ENCODE results near the gene HADHB. TPM values are rescaled to one million over a fixed set of nuclear protein-coding genes. Genes with fewer than 3 reads are reported as not detected.

Gene HADHB
- polyA plus RNA-seq, 4 donors, result 102 to 331 (median 189) TPM

GRCh38 chr2:26273501-26273900 is 28.8 kb downstream of the HADHB start:
- FAIRE-seq (no peak), DNase-seq (no peak)
- 57 to 69% (median 65%) methylated on average over 2 of the region's 2 CpGs for WGBS, 3 donors
- Histone ChIP-seq H3K36me3 (ENCODE audit: control insufficient read depth in 3 of 3, insufficient read depth in 2 of 3, low read depth in 1 of 3, low read length in 3 of 3) (peaks cover 0 to 20% (median 6%) of the 10 kb centered on the region in 3 donors), H3K4me3 (ENCODE audit: low read depth in 1 of 3, low read length in 3 of 3) (no peak overlapping the region), H3K4me1 (ENCODE audit: control insufficient read depth in 3 of 3, insufficient read depth in 2 of 3, low read depth in 1 of 3, low read length in 2 of 3) (peaks cover 4 to 9% (median 8%) of the 10 kb centered on the region in 3 donors), H3K27me3 (ENCODE audit: control insufficient read depth in 3 of 3, insufficient read depth in 3 of 3, low read length in 3 of 3) (no peaks in the 10 kb centered on the region), H3K27ac (ENCODE audit: low read depth in 1 of 3, low read length in 2 of 3) (no peak overlapping the region), H3K9me3 (ENCODE audit: control insufficient read depth in 2 of 2, insufficient read depth in 1 of 2, low read depth in 1 of 2, low read length in 1 of 2) (no peaks in the 10 kb centered on the region)

- DNase-seq, result peak; percentile 79 to 97
- FAIRE-seq, result no peak
- Histone ChIP-seq H3K27me3 (ENCODE audit: control insufficient read depth in 3 of 3, insufficient read depth in 3 of 3, low read length in 3 of 3) (no peaks in the 10 kb centered on the region), H3K4me3 (ENCODE audit: low read depth in 1 of 3, low read length in 3 of 3) (no peak overlapping the region), H3K36me3 (ENCODE audit: control insufficient read depth in 3 of 3, insufficient read depth in 2 of 3, low read depth in 1 of 3, low read length in 3 of 3) (peaks cover 0 to 21% (median 8%) of the 10 kb centered on the region in 3 donors), H3K27ac (ENCODE audit: low read depth in 1 of 3, low read length in 2 of 3) (peak overlapping the region in 2 of 3 donors; percentile 72 to 73), H3K9me3 (ENCODE audit: control insufficient read depth in 2 of 2, insufficient read depth in 1 of 2, low read depth in 1 of 2, low read length in 1 of 2) (no peaks in the 10 kb centered on the region), H3K4me1 (ENCODE audit: control insufficient read depth in 3 of 3, insufficient read depth in 2 of 3, low read depth in 1 of 3, low read length in 2 of 3) (peaks cover 4 to 9% (median 8%) of the 10 kb centered on the region in 3 donors)
- WGBS, 3 donors, result 8 to 37% (median 27%) methylated on average over 5 of the region's 5 CpGs
Measured at GRCh38 chr2:26274058-26274613, 29.4 kb downstream of the HADHB start.

GRCh38 chr2:26276484-26277227 is 31.9 kb downstream of the HADHB start:
- WGBS, 3 donors, result 82 to 87% (median 85%) methylated on average over 4 of the region's 4 CpGs
- Histone ChIP-seq H3K4me3 (ENCODE audit: low read depth in 1 of 3, low read length in 3 of 3) (no peak overlapping the region), H3K4me1 (ENCODE audit: control insufficient read depth in 3 of 3, insufficient read depth in 2 of 3, low read depth in 1 of 3, low read length in 2 of 3) (peaks cover 4 to 14% (median 11%) of the 10 kb centered on the region in 3 donors), H3K36me3 (ENCODE audit: control insufficient read depth in 3 of 3, insufficient read depth in 2 of 3, low read depth in 1 of 3, low read length in 3 of 3) (peaks cover 0 to 31% (median 12%) of the 10 kb centered on the region in 3 donors), H3K27me3 (ENCODE audit: control insufficient read depth in 3 of 3, insufficient read depth in 3 of 3, low read length in 3 of 3) (no peaks in the 10 kb centered on the region), H3K27ac (ENCODE audit: low read depth in 1 of 3, low read length in 2 of 3) (no peak overlapping the region), H3K9me3 (ENCODE audit: control insufficient read depth in 2 of 2, insufficient read depth in 1 of 2, low read depth in 1 of 2, low read length in 1 of 2) (no peaks in the 10 kb centered on the region)
- FAIRE-seq, result no peak
- no peak for DNase-seq

GRCh38 chr2:26279886-26280285 is 35.1 kb downstream of the HADHB start:
- H3K36me3 ChIP-seq (ENCODE audit: control insufficient read depth in 3 of 3, insufficient read depth in 2 of 3, low read depth in 1 of 3, low read length in 3 of 3), result peaks cover 0 to 37% (median 10%) of the 10 kb centered on the region in 3 donors
- H3K9me3 ChIP-seq (ENCODE audit: control insufficient read depth in 2 of 2, insufficient read depth in 1 of 2, low read depth in 1 of 2, low read length in 1 of 2), result no peaks in the 10 kb centered on the region
- H3K27ac ChIP-seq (ENCODE audit: low read depth in 1 of 3, low read length in 2 of 3), result peak overlapping the region in 1 of 3 donors; percentile 24
- no peak overlapping the region for H3K4me3 ChIP-seq (ENCODE audit: low read depth in 1 of 3, low read length in 3 of 3)
- DNase-seq (no peak), FAIRE-seq (no peak)
- H3K27me3 ChIP-seq (ENCODE audit: control insufficient read depth in 3 of 3, insufficient read depth in 3 of 3, low read length in 3 of 3), result no peaks in the 10 kb centered on the region
- peaks cover 4 to 12% (median 4%) of the 10 kb centered on the region in 3 donors for H3K4me1 ChIP-seq (ENCODE audit: control insufficient read depth in 3 of 3, insufficient read depth in 2 of 3, low read depth in 1 of 3, low read length in 2 of 3)
- 88 to 92% (median 92%) methylated on average over 3 of the region's 3 CpGs for WGBS, 3 donors

GRCh38 chr2:26281226-26281625 is 36.5 kb downstream of the HADHB start:
- Histone ChIP-seq H3K4me3 (ENCODE audit: low read depth in 1 of 3, low read length in 3 of 3) (no peak overlapping the region), H3K27ac (ENCODE audit: low read depth in 1 of 3, low read length in 2 of 3) (no peak overlapping the region), H3K4me1 (ENCODE audit: control insufficient read depth in 3 of 3, insufficient read depth in 2 of 3, low read depth in 1 of 3, low read length in 2 of 3) (peaks cover 4 to 10% (median 4%) of the 10 kb centered on the region in 3 donors), H3K9me3 (ENCODE audit: control insufficient read depth in 2 of 2, insufficient read depth in 1 of 2, low read depth in 1 of 2, low read length in 1 of 2) (no peaks in the 10 kb centered on the region), H3K27me3 (ENCODE audit: control insufficient read depth in 3 of 3, insufficient read depth in 3 of 3, low read length in 3 of 3) (no peaks in the 10 kb centered on the region), H3K36me3 (ENCODE audit: control insufficient read depth in 3 of 3, insufficient read depth in 2 of 3, low read depth in 1 of 3, low read length in 3 of 3) (peaks cover 0 to 43% (median 12%) of the 10 kb centered on the region in 3 donors)
- no peak for FAIRE-seq
- DNase-seq, result peak; percentile 6 to 96
- 14 to 63% (median 42%) methylated on average over 2 of the region's 2 CpGs for WGBS, 3 donors

GRCh38 chr2:26283606-26284005 is 38.9 kb downstream of the HADHB start:
- DNase-seq, result peak; percentile 81 to 97
- peak; percentile 86 for FAIRE-seq
- Histone ChIP-seq H3K27me3 (ENCODE audit: control insufficient read depth in 3 of 3, insufficient read depth in 3 of 3, low read length in 3 of 3) (no peaks in the 10 kb centered on the region), H3K4me1 (ENCODE audit: control insufficient read depth in 3 of 3, insufficient read depth in 2 of 3, low read depth in 1 of 3, low read length in 2 of 3) (peaks cover 4 to 9% (median 4%) of the 10 kb centered on the region in 3 donors), H3K9me3 (ENCODE audit: control insufficient read depth in 2 of 2, insufficient read depth in 1 of 2, low read depth in 1 of 2, low read length in 1 of 2) (no peaks in the 10 kb centered on the region), H3K36me3 (ENCODE audit: control insufficient read depth in 3 of 3, insufficient read depth in 2 of 3, low read depth in 1 of 3, low read length in 3 of 3) (peaks cover 6 to 50% (median 16%) of the 10 kb centered on the region in 3 donors), H3K27ac (ENCODE audit: low read depth in 1 of 3, low read length in 2 of 3) (peak overlapping the region in 2 of 3 donors; percentile 22 to 32), H3K4me3 (ENCODE audit: low read depth in 1 of 3, low read length in 3 of 3) (no peak overlapping the region)
- 11 to 63% (median 35%) methylated on average over 2 of the region's 2 CpGs for WGBS, 3 donors

- H3K4me1 ChIP-seq (ENCODE audit: control insufficient read depth in 3 of 3, insufficient read depth in 2 of 3, low read depth in 1 of 3, low read length in 2 of 3), result peaks cover 4 to 9% (median 4%) of the 10 kb centered on the region in 3 donors
- FAIRE-seq (no peak), DNase-seq (peak; percentile 9 to 78)
- peaks cover 6 to 47% (median 14%) of the 10 kb centered on the region in 3 donors for H3K36me3 ChIP-seq (ENCODE audit: control insufficient read depth in 3 of 3, insufficient read depth in 2 of 3, low read depth in 1 of 3, low read length in 3 of 3)
- no peaks in the 10 kb centered on the region for H3K27me3 ChIP-seq (ENCODE audit: control insufficient read depth in 3 of 3, insufficient read depth in 3 of 3, low read length in 3 of 3)
- no peaks in the 10 kb centered on the region for H3K9me3 ChIP-seq (ENCODE audit: control insufficient read depth in 2 of 2, insufficient read depth in 1 of 2, low read depth in 1 of 2, low read length in 1 of 2)
- 43 to 84% (median 58%) methylated on average over 3 of the region's 3 CpGs for WGBS, 3 donors
- H3K4me3 ChIP-seq (ENCODE audit: low read depth in 1 of 3, low read length in 3 of 3), result no peak overlapping the region
- peak overlapping the region; percentile 1 to 55 (median 22) for H3K27ac ChIP-seq (ENCODE audit: low read depth in 1 of 3, low read length in 2 of 3)
Measured at GRCh38 chr2:26284132-26284531, 39.4 kb downstream of the HADHB start.

- WGBS, 3 donors, result 95 to 97% (median 95%) methylated on average over 3 of the region's 3 CpGs
- Histone ChIP-seq H3K4me3 (ENCODE audit: low read depth in 1 of 3, low read length in 3 of 3) (no peak overlapping the region), H3K9me3 (ENCODE audit: control insufficient read depth in 2 of 2, insufficient read depth in 1 of 2, low read depth in 1 of 2, low read length in 1 of 2) (no peaks in the 10 kb centered on the region), H3K36me3 (ENCODE audit: control insufficient read depth in 3 of 3, insufficient read depth in 2 of 3, low read depth in 1 of 3, low read length in 3 of 3) (peaks cover 6 to 36% (median 12%) of the 10 kb centered on the region in 3 donors), H3K4me1 (ENCODE audit: control insufficient read depth in 3 of 3, insufficient read depth in 2 of 3, low read depth in 1 of 3, low read length in 2 of 3) (peaks cover 4 to 6% (median 4%) of the 10 kb centered on the region in 3 donors), H3K27me3 (ENCODE audit: control insufficient read depth in 3 of 3, insufficient read depth in 3 of 3, low read length in 3 of 3) (no peaks in the 10 kb centered on the region), H3K27ac (ENCODE audit: low read depth in 1 of 3, low read length in 2 of 3) (no peak overlapping the region)
- FAIRE-seq, result no peak
- DNase-seq, result no peak
Measured at GRCh38 chr2:26285931-26286330, 41.2 kb downstream of the HADHB start.
